Osteocyte (in vitro differentiated cells): ENCODE measurements around the gene ZFYVE9. TPM values are rescaled to one million over a fixed set of nuclear protein-coding genes. Genes with fewer than 3 reads are reported as not detected.
"Not testable (repeated sequence)": the region's sequence is repeated elsewhere in the genome, so short reads cannot be mapped to it uniquely, and the experiment has no call there.

Experiments used
- DNase-seq: peaks from one replicate; pipeline ENCODE4 v3.0.0; 2021; ENCODE audit warnings: mixed read lengths; ENCODE audit not compliant: unreplicated experiment; ENCODE audit errors: extremely low spot score
- H3K27ac Mint-ChIP-seq: one replicate; pipeline ENCODE4 v1.8.0; 2021; ENCODE audit warnings: mild to moderate bottlenecking, mixed read lengths; ENCODE audit not compliant: unreplicated experiment
- H3K27me3 Mint-ChIP-seq: one replicate; pipeline ENCODE4 v1.8.0; 2021; ENCODE audit warnings: mixed read lengths; ENCODE audit not compliant: unreplicated experiment
- H3K36me3 Mint-ChIP-seq: one replicate; pipeline ENCODE4 v1.8.0; 2021; ENCODE audit warnings: mixed read lengths; ENCODE audit not compliant: unreplicated experiment
- H3K4me1 Mint-ChIP-seq: one replicate; pipeline ENCODE4 v1.8.0; 2021; ENCODE audit warnings: mixed read lengths; ENCODE audit not compliant: unreplicated experiment
- H3K4me3 Mint-ChIP-seq: one replicate; pipeline ENCODE4 v1.8.0; 2021; ENCODE audit warnings: mild to moderate bottlenecking, moderate library complexity, mixed read lengths; ENCODE audit not compliant: unreplicated experiment
- H3K9me3 Mint-ChIP-seq: one replicate; pipeline ENCODE4 v1.8.0; 2021; ENCODE audit warnings: mixed read lengths; ENCODE audit not compliant: unreplicated experiment
- CTCF ChIP-seq: fragments of 200-600 bp; sonication (generic); IDR thresholded peaks from 2 replicates; pipeline ENCODE4 v1.5.0; 2021; ENCODE audit warnings: antibody characterized with exemption, mild to moderate bottlenecking, moderate library complexity
- long read RNA-seq: library from polyadenylated mRNA; unstranded; transcript quantifications from one replicate; pipeline ENCODE4 v2.0.0, GENCODE V29; 2021
- total RNA-seq: library from RNA; stranded (reverse); gene quantifications from 2 replicates; pipeline ENCODE4 v1.2.1, GENCODE V29; 2021

ZFYVE9 gene
- total RNA-seq: 24.7 and 25.9 TPM in 2 replicates
- long read RNA-seq, partial matches to known transcripts: 14 of 18 reads
- long read RNA-seq, other reads (novel, unspliced or antisense): 4 of 18 reads

GRCh38 chr1:52141513-52142219 lies at the start of gene ZFYVE9:
Gene ZFYVE9, plus strand, starts transcription at chr1:52142089. Its CDS starts 91,118 bp downstream, at chr1:52233207.
- DNase-seq: peak; percentile 94
- TF ChIP-seq CTCF: peak; percentile 84

GRCh38 chr1:52094300-52094699 lies 47.6 kb upstream of the ZFYVE9 start:
- not testable (repeated sequence) for H3K4me1 Mint-ChIP-seq, H3K27me3 Mint-ChIP-seq, DNase-seq, H3K9me3 Mint-ChIP-seq, H3K27ac Mint-ChIP-seq, H3K4me3 Mint-ChIP-seq
- H3K36me3 Mint-ChIP-seq: peaks cover 19% of the 10 kb centered on the region

More at GRCh38 chr1:52141513-52142219, at the start of gene ZFYVE9:
- H3K36me3 Mint-ChIP-seq: no peaks in the 10 kb centered on the region
- no peaks in the 10 kb centered on the region for H3K27me3 Mint-ChIP-seq
- H3K4me3 Mint-ChIP-seq: peak within 1 kb of the TSS; percentile 76
- peak within 1 kb of the TSS; percentile 86 for H3K27ac Mint-ChIP-seq
- no peaks in the 10 kb centered on the region for H3K9me3 Mint-ChIP-seq
- H3K4me1 Mint-ChIP-seq: peaks cover 34% of the 10 kb centered on the region

GRCh38 chr1:52096216-52096615 lies 45.7 kb upstream of the ZFYVE9 start:
- TF ChIP-seq CTCF: no peak
- Mint-ChIP-seq H3K27me3 (peaks cover 4% of the 10 kb centered on the region), H3K9me3 (no peaks in the 10 kb centered on the region), H3K4me1 (no peaks in the 10 kb centered on the region), H3K27ac (no peak overlapping the region), H3K36me3 (peaks cover 6% of the 10 kb centered on the region), H3K4me3 (no peak overlapping the region)
- no peak for DNase-seq

GRCh38 chr1:52098139-52098871 lies 43.6 kb upstream of the ZFYVE9 start:
- Mint-ChIP-seq H3K27me3 (peaks cover 4% of the 10 kb centered on the region), H3K36me3 (no peaks in the 10 kb centered on the region), H3K27ac (no peak overlapping the region), H3K4me1 (no peaks in the 10 kb centered on the region), H3K4me3 (no peak overlapping the region), H3K9me3 (no peaks in the 10 kb centered on the region)
- no peak for DNase-seq
- TF ChIP-seq CTCF: no peak

GRCh38 chr1:52102336-52103013 lies 39.4 kb upstream of the ZFYVE9 start:
- Mint-ChIP-seq H3K36me3 (no peaks in the 10 kb centered on the region), H3K4me3 (no peak overlapping the region), H3K27me3 (peaks cover 3% of the 10 kb centered on the region), H3K4me1 (no peaks in the 10 kb centered on the region), H3K9me3 (no peaks in the 10 kb centered on the region), H3K27ac (no peak overlapping the region)
- DNase-seq: no peak
- TF ChIP-seq CTCF: no peak
